ENCODE data around the gene CEP43. TPM values are rescaled to one million over a fixed set of nuclear protein-coding genes. Genes with fewer than 3 reads are reported as not detected.

Gene CEP43
- total RNA-seq, 4 donors from 2014 or later, result 2.8 to 13.0 (median 6.4) TPM

DNA sequence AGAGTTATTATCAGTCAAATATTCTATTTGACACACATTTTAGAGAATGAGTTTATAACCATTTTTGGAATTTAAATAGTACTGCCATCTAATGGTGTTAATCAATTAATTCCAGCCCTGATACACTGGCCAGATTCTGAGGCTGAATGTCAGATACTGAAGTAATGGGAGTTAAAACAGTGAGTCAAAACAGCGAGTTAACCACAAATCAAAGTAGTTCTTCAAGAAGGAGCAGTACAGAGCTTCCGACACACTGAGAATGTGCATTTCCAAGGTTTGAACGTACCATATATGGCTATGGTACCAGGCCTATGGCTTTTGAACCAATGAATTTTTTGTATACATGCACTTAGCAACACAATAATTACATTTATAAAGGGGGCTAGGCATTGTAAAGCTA, 11.3 kb upstream of the CEP43 start:
- intact Hi-C loops (cut with DNase I; ENCODE audit: low total_unique reads), result no loop called here
- TF ChIP-seq, protein P1, sequence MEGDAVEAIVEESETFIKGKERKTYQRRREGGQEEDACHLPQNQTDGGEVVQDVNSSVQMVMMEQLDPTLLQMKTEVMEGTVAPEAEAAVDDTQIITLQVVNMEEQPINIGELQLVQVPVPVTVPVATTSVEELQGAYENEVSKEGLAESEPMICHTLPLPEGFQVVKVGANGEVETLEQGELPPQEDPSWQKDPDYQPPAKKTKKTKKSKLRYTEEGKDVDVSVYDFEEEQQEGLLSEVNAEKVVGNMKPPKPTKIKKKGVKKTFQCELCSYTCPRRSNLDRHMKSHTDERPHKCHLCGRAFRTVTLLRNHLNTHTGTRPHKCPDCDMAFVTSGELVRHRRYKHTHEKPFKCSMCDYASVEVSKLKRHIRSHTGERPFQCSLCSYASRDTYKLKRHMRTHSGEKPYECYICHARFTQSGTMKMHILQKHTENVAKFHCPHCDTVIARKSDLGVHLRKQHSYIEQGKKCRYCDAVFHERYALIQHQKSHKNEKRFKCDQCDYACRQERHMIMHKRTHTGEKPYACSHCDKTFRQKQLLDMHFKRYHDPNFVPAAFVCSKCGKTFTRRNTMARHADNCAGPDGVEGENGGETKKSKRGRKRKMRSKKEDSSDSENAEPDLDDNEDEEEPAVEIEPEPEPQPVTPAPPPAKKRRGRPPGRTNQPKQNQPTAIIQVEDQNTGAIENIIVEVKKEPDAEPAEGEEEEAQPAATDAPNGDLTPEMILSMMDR (IDR thresholded peaks at IDR 0.05), result no peak
- H3K4me3 ChIP-seq (ENCODE audit: low read depth, poor library complexity, severe bottlenecking), result no peak overlapping the region

DNA sequence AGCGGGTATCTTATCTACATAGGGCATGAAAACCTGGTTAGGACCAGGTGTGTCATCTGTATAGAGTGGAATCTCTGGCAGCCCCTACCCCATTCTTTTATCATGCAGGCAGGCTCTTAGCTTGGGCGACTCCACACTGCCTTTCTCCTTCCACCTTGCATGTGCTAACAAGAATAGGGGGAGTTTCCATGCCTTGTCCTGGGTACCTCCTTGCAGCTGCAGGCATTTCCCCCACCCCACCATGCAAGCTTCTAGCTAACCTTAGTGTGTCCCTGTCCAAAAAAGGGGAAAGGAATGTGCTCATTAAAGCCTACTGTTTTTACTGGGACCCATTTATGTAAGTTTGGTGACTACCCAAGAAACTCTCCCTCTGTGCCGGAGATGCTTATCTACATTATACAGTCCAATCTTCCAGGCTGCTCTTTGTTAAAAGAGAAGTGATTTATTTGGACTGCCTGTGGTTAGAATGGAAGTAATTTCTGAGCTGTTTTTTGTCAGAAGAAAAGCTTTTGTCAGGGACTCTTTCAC, 10.5 kb upstream of the CEP43 start:
- 49 to 69% methylated on average over 3 of the region's 3 CpGs for WGBS, 2 donors
- no peak overlapping the region for H3K4me3 ChIP-seq (ENCODE audit: low read depth, poor library complexity, severe bottlenecking)
- TF ChIP-seq, protein P1 (IDR thresholded peaks at IDR 0.05), result no peak
- no peak for TF ChIP-seq POLR2A (IDR thresholded peaks at IDR 0.05)
- DNase-seq (ENCODE audit: low spot score in 2 of 2), result no peak
- intact Hi-C loops (cut with DNase I; ENCODE audit: low total_unique reads), result no loop called here

More for the DNA sequence above, 11.3 kb upstream of the CEP43 start:
- 76 to 81% methylated on average over 3 of the region's 3 CpGs for WGBS, 2 donors
- no peak for DNase-seq (ENCODE audit: low spot score in 2 of 2)

DNA sequence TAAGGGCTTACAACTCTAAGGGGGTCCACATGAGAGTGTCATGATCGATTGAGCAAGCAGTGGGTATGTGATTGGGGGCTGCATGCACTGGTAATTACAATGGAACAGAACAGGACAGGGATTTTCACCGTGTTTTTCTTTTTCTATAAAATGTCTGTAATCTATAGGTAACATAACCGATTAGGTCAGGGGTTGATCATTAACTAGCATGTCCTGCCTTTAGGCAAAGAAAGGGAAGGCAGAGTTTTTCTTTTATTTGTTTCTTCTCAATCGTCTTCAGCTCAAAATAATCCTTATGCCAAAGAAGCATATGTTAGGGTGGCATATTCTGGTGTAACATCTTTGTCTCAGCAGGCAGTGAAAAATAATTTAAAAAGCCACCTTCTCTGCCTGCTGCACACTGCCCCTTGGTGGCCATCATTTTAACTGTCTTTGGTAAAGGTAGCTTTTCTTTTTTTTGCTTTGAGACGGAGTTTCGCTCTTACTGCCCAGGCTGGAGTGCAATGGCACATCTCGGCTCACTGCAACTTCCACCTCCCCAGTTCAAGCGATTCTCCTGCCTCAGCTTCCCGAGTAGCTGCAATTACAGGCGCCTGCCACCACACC, 9.7 kb upstream of the CEP43 start:
- WGBS, 2 donors, result 64 to 66% methylated on average over 10 of the region's 10 CpGs
- DNase-seq (ENCODE audit: low spot score in 2 of 2), result no peak
- TF ChIP-seq, protein P1 (IDR thresholded peaks at IDR 0.05), result no peak
- no peak for TF ChIP-seq POLR2A (IDR thresholded peaks at IDR 0.05)
- intact Hi-C loops (cut with DNase I; ENCODE audit: low total_unique reads), result no loop called here
- no peak overlapping the region for H3K4me3 ChIP-seq (ENCODE audit: low read depth, poor library complexity, severe bottlenecking)

DNA sequence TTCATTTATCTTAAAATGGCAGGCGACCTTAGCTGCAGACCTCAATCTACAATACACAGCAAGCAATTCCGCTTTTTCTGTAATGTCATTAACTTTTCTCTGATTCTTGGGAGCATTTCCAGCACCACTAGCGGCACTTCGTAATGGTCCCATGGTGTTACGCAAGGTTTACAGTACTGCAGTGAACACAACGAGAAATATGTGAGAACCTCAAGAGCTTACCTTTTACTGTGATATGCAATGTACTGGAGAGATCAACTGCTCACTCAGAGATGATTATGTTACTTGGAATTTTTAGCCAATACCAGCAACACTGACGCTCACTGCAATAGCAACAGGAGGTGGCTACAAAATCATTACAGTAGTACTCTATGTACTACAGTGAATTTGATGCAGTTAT, 2.8 kb upstream of the CEP43 start:
- no peak for DNase-seq (ENCODE audit: low spot score in 2 of 2)
- TF ChIP-seq, protein P1 (IDR thresholded peaks at IDR 0.05), result no peak
- no peak for TF ChIP-seq POLR2A (IDR thresholded peaks at IDR 0.05)
- 94 to 96% methylated on average over 7 of the region's 7 CpGs for WGBS, 2 donors

DNA sequence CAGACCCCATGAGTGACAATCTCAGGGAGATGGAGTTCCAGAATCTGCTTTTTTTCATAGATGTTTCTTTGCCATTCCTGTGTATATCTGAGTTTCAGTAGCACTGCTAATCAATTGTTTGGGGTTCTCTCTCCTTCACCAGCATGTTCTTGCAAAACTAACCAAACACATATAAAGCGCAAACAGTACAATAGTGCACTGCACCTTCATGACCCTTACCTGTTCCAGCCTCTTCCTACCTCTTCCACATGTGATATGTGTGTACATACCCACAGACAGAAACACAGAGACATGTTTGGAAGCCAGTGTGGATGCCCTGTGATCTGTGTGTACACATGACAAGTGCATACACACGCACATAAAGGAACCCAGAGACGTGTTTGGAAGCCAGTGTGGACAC, 1.8 kb upstream of the CEP43 start:
- WGBS, 2 donors, result 80 to 81% methylated on average over 3 of the region's 3 CpGs
- intact Hi-C loops (cut with DNase I; ENCODE audit: low total_unique reads), result no loop called here
- TF ChIP-seq POLR2A (IDR thresholded peaks at IDR 0.05), result no peak
- TF ChIP-seq, protein P1 (IDR thresholded peaks at IDR 0.05), result no peak
- no peak overlapping the region for H3K4me3 ChIP-seq (ENCODE audit: low read depth, poor library complexity, severe bottlenecking)
- DNase-seq (ENCODE audit: low spot score in 2 of 2), result no peak

More for the DNA sequence above, 2.8 kb upstream of the CEP43 start:
- H3K4me3 ChIP-seq (ENCODE audit: low read depth, poor library complexity, severe bottlenecking), result no peak overlapping the region
- intact Hi-C loops (cut with DNase I; ENCODE audit: low total_unique reads), result no loop called here
